ENCODE results near the gene PHLDA1.

GRCh38 chr12:76024102-76024781 lies 7.3 kb downstream of the PHLDA1 start:
- TF ChIP-seq CTCF (IDR thresholded peaks at IDR 0.05) (no peak), POLR2A (IDR thresholded peaks at IDR 0.05) (no peak)

Measured in uterus (tissue), 2 donors.